HG03521 (cell line): ENCODE data around the gene IGSF22.

ENCODE experiments used
- ATAC-seq: cut with Tn5 transposase; IDR thresholded peaks from one replicate; pipeline ENCODE4 v1.9.1; 2021; ENCODE audit warnings: mild to moderate bottlenecking, moderate library complexity; ENCODE audit not compliant: unreplicated experiment

IGSF22 gene

DNA sequence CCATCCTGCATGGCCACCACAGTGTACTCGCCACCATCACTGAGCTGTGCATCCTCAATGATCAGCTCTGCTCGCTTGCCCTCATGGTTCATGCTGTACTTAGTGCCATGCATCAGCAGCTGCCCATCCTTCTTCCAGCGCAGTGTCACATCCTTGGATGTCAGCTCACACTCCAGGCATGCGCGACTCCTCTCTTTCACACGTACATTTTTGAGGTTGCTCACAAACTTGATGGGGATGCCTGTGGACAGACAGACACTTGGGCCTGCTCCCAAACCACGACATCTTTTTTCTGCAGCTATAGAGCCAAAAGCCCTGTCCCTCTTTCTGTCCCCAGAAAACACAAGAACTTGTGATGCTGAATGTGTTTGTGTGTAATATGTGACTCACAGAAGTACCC, 10.5 kb downstream of the IGSF22 start:
- ATAC-seq = no peak

DNA sequence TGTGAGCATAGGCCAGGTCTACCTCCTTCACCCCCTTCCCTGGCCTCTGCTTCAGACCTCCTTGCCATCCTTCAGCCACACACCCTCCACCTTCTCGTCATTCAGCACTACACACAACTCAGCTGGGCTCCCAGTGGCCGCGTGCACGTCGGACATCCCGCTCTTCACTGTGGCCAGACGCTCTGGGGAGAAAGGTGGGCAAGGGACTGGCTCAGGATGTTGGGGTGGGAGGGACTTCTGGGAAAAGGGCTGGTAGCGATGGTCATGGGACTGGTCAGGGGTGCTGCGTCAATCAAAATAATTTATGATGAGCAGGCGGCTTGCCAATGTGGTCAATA, 11.6 kb downstream of the IGSF22 start:
- no peak for ATAC-seq

DNA sequence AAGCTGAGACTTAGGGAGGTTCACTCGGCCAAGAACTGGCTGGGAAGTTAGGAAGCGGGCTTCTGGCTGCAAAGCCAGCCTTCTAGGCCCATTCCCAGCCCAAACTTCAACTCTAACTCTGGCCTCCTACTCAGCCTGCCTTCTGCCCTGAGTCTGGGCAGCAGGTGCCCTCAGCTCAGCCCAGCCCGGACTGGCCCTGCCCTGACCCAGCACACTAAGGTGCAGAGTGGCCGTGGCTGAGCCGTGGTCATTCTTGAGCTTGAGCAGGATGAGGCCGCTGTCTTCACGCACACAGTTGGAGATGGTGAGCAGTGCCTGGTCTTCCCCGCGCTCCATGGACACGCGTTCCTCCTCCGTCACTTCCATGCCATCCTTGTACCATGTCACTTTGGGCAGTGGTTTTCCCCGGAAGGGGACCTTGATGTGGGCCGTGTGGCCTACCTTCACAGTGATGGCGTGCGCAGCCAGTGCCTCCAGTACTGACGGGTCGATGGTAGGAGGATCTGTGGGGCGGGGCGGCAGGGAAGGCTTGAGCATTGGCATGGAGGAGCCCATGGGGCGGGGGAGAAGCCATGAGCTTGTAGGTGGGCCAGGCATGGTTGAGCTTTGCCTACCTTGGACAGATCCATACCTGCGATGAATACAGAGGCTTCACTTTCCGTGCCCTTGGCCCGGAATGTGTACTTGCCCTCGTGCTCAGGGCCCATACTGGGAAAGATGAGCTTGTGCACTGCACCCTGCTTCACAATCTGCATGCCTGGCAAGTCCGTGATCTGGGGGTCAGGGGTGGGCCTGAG, 12.1 kb downstream of the IGSF22 start:
- ATAC-seq = no peak

DNA sequence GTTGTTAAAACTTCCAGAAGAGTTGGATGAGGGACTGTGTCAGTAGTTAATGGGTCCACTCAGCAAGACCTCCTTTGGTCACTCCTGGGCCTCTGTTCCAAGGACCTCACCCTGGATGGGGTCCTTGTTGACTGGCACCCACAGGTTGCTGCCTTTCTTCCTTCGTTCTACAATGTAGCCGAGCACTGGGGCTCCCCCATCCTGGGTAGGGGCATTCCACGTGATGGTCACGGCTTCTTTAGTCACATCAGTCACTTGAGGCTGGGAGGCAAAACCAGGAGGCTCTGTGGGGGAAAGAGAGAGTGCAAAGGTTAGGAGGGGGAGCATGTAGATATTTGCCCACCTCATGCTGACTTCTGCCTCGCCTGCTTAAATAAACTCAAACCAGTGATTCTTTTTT, 15.4 kb downstream of the IGSF22 start:
- no peak for ATAC-seq

DNA sequence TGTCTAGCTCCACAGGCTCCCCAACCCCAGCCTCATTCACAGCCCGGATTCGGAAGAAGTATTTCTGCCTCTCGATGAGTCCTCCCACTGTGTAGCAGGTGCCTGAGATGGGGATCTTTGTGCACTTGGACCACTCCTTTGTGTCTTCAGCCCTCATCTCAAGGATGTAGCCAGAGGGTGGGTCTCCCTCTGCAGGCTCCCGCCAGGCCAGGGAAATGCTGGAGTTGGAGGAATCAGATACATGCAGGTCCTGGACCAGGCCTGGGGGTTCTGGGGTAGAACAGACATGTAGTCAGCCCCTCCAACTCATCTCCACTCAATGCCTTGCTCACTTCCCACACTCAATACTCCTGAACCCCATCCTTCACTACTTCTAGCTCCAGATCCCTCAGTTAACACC, 16.6 kb downstream of the IGSF22 start:
- no peak for ATAC-seq

DNA sequence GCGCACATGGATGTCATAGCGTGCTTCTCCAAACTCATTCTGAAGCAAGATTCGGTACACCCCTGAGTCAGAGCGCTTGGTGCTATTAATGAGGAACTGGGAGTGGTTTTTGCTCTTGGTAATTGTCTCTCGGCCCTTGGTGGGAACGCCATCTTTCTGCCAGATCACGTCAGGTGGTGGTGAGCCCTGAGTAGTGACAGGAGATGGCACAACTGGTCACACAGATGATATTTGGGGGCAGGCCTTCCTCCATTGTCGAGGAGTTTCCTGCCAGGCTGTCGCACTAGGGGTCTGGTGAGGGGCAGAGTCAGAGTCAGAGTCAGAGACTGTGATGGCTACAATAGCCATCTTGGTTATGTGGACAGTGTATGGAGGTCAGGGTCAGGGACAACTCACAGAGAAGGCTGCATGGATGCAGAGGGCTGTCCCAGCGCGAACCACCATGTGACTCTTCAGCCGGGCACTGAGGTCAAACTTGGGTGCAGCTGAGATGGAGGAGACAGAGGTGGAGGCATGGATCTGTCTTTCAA, 18.1 kb downstream of the IGSF22 start:
- no peak for ATAC-seq

DNA sequence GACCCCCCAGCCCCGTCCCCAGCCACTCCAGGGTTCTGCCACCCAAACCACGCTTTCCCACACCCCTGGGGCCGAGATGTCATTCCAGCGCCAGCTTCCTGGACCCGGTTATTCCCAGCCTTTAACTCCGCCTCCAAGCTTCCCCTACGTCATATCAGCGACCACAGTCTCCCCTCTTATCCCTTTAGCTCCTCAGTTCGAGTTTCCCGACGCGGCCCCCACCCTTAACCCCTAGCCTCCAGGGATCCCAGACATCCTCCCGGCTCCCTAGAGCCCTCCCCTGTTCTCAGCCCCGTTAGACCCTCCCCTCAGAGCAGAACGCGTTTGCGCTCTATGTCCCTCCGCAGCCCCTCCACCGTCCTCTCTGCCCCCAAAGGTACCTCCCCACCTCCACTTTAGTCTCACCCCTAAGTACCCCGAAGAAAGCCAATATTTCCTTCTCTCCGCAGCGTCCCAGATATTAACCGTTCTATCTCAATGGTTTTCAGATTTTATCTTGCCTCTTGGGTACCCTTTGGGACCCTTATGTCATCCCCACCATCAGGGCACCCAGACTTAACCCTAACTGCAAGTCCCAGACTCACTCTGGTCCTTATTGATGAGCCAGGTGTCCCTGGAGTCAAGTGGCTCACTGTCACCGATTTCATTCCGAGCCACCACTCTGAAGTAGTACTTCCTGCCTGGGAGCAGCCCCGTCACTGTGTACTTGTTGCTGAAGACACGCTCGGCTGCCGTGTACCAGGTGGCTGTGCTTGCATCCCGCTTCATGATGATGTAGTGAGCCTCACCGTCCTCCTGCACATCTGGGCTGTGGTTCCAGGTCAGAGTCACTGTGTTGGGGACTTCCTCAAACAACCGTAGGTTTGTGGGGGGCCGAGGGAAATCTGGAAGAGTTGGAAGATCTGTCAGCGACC, 19.4 kb downstream of the IGSF22 start:
- ATAC-seq = no peak

DNA sequence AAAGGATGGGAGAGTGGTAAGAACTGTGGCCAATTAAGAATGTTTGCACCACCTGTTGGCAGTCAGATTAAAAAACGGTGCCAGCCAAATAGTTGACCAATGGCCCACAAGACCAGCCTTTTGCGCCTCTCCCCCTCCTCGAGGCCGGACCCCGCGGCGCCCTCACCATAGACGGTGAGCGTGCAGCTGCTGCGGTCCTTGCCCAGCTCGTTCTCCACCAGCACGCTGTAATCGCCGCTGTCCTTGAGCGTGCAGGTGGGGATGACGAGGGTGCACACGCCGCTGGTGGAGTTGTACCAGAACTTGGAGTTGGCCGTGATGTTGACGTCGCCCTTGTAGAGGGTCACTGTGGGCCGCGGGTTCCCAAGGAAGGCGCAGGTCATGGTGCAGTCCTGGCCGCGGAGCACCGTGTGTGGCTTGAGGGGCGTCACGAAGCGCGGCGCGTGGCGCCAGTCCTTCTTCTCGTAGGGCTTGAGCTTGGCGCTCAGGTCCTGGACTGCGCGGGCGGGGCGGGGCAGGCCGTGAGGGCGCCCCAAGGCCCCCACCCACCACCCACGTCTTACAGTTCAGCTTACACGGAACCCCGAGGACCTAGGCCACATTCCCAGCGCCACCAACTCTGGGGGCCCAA, 20.2 kb downstream of the IGSF22 start:
- no peak for ATAC-seq

DNA sequence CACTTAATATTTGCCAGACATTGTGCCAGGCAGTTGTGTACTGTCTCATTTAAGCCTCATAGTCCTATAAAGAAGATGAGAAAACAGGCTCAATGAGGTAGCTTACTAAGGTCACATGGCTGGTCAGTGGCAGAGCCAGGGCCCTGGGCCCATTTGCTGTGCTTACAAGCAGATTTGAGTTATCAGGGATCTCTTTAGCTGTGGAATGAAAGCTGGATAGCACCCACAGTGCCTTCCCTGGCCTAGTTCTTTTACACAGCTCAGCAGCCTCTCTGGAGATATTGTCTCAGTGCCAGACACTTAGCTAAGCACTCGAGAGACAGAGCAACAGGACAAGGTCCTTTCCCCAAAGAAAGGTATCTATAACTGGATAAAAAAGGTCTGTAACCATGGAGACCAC, 21.3 kb downstream of the IGSF22 start:
- ATAC-seq = no peak

DNA sequence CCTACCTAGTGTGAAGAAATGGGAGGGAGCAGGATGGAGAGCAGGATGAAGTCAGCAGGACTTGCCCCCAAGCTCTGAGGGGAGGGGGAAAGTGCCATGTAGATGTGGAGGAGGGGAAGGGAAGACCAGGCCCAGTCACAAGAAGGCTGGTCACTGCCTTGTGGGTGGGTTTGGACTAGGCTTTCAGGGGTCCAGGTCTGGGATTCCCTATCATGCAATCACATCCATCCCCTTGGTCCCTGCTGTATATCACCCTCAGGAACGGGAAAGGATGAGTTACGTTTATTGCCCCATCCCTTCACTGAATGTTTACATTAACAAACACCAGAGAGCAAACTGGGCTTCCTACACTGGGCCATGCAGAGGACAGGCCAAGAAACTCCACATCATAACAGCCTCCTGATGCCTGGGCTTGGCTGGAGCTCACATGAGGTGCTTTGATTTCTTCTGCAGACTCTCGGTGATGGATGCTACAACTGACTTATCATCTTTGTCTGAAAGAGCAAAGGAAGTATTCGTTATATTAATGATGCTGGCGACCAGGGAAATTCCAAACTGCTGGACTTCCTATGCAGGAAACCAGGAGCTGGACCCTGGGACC, 21.8 kb downstream of the IGSF22 start:
- no peak for ATAC-seq

DNA sequence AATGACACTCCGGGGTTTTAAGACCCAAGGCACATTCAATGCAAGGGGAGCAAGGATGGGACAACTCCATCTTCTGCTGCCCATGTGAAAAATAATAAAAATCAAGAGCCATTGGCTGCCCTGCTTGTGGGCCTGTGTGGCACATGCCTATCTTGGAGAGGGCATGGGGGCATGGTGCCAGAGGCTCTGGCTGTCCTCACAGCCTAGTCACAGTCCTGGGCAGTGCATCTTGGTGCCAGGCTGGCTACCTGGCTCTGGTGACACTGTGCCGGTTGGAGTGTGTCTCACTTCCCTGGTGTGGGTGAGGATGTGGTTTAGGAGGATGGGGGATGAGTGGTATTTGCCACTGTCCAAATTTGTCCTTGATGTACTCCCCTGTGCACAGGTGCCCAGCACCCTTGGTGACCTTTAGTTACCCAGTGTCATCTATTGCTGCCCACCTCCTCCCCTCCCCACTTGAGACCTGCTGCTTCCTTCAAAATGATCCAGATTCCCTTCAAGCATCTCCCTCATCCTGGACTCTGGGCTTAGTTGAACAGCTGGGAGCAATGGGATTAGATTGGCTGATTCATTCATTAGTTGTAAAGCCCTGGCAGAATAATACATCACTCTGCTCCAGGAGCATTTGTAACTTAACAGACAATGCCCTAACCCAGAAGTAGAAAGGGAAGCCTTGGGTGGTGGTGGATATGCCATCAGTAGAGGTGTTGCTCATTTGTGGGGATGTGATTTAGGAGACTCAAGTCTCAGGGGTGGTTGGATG, 22.8 kb downstream of the IGSF22 start:
- ATAC-seq = no peak

DNA sequence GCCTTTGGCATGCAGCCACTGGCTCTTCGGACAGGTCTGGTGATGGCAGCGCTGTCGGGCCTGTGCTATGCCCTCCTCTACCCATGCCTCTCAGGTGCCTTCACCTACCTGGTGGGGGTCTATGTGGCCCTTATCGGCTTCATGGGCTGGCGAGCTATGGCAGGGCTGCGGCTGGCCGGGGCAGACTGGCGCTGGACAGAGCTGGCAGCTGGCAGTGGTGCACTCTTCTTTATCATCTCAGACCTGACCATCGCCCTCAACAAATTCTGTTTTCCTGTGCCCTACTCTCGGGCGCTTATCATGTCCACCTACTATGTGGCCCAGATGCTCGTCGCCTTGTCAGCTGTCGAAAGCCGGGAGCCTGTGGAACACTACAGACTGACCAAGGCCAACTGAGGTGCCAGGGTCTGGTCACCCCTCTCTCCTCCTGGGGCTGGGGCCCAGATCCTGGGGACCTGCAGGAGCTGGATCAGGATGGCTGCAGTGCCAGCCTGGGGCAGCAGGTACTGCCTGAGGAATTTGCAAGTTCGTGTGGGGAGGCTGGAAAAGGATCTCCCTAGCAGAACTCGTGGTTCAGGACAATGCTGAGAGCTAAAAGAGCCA, 24.3 kb downstream of the IGSF22 start:
- ATAC-seq = no peak

DNA sequence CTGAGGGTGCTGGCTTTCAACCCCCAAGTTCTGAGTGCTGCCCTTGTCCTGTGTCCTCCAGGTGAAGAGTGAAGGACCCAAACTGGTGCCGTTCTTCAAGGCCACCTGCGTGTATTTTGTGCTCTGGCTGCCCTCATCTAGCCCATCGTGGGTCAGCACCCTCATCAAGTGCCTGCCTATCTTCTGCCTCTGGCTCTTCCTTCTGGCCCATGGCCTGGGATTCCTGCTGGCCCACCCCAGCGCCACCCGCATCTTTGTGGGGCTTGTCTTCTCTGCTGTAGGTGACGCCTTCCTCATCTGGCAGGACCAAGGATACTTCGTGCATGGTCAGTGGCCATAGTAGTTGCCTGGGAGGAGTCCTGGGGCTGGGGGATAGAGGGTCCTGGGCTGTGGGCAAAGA, 25.1 kb downstream of the IGSF22 start:
- no peak for ATAC-seq

DNA sequence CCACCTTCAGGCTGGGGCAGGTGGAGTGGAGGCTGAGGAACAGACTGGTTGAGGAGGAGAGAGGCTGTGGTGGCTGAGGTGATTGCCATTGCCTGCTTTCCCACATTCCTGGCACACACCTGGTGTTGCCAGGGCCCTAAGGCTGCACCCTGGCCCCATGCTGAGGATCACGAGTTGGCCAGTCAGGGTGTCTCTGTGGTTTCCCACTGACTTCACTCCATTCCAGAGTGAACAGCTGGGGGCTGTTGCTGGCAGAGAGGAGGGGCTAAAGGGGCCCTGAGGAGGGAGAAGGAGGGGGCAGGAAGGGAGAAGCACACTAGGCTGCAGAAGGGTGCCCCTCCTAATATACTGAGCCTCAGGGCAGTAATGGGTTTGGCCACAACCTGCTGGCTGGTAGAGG, 25.6 kb downstream of the IGSF22 start:
- no peak for ATAC-seq

DNA sequence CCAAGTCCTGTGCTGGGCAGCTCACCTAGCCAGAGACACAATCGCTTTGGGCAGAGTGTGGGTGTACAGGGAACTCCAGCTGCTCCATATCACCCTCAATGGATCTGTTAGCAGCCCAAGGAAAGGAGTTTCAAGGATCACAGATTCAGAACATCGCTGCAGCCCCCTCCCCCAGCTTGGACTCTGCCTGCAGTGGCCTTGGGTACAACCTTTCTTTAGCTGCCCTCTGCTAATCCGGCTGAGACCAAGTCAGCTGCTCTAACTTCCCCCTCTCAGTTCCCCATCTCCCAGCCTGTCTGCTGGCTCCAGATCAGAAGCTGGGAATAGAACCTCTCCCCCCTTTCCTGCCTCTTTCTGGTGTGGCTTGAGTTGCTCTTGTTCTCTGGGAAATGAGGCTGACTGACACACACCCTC, 26.1 kb downstream of the IGSF22 start:
- ATAC-seq = no peak

DNA sequence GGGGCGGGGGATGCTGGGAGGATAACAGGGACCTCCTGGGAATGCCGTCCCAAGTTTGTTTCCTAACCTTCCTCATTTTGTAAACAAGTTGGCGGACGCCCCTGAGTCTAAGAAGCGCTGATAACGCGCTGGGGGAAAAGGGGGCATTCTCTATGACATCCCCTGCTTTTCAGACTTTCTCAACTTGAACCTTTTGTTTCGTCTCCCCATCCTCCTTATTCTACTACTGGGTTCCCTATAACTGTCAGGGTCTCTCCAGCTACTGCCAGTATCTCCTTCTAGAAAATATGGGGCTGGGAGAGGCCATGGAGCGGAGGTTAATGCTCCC, 26.8 kb downstream of the IGSF22 start:
- ATAC-seq = no peak

DNA sequence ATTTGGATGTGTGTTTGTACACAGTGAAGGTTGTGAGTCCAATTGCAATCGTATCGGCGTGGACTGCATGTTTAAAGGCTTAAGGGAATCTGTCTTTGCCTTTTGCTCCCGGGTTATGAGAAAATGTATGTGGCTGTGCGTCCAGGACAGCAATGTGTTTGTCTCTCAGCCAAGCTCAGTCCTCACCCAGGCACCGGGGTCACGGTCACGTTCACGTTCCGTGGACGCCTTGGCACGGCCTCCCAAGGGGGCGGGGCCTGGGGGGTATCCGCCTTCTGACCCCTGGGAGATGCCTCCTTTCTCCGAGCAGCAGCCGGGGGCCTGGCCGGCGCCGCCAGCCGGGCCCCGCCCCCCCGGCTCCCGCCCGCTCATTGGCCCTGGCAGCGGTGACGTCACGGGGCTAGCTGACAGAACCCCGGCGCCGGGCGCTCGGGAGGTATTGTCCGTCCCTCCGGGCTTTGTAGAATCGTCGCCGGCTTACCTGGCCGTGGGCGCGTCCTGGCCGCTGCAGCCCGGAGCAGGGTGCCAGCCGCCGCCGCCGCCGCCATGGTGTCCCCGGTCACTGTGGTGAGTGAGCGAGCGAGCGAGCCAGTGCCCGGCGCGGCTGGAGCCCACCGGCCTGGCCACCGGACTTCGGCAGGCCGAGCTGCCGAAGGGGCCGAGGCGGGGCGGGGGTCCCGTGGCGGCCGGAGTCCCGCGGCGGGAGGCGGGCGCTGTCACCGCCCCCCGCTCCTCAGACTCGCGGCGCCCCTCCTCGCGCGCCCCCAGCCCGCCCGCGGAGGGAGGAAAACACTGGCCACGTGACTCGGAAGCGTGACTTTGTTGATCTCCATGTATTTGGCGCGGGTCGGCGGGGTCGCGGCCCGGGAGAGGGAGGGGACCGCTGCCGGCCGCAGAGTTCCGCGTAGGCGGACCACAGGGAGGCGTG, 27.4 kb downstream of the IGSF22 start, which contains the start of gene TMEM86A:
TMEM86A (plus strand) TSS at position 439 of the 928 bp plus-strand sequence; CDS start at position 547, 108 bp downstream.
- ATAC-seq = peak; percentile 86

DNA sequence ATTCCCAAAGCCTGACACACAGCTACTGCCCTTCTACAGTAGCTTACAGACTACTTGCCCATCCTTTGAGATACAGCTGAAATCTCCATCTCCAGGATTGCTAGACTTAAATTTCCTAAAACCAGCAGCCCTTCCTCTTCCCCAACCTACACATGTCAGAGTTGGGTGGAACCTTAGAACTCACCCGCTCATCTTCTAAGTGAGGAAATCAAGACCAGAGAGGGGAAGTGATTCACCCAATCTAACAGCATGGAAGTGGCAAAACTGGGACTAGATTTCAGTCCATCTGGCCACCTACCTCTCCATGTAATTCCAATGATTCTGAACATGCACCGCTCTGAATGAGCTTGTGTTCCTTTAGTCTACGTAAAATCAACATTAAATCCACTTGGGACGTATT, 28.4 kb downstream of the IGSF22 start:
- no peak for ATAC-seq
